Fibroblast of lung (primary cell): ENCODE data around the gene ZC3HAV1L.

ENCODE experiments used
- EZH2 ChIP-seq: IDR thresholded peaks from 2 replicates; pipeline ENCODE4 v1.5.1; 2012; ENCODE audit warnings: low read length, control low read depth, mild to moderate bottlenecking; ENCODE audit errors: missing control alignments
- TF ChIP-seq, protein P1 (sequence below), 2 donors: IDR thresholded peaks in 1 of 2; conservative IDR thresholded peaks in 1 of 2; 1 replicate in 1 of 2; 2 replicates in 1 of 2; pipeline ENCODE4 v1.5.1; 2011 to 2012; ENCODE audit warnings: low read length in 2 of 2, control low read depth in 1 of 2, inconsistent platforms in 1 of 2, low read depth in 1 of 2, mild to moderate bottlenecking in 1 of 2

DNA sequence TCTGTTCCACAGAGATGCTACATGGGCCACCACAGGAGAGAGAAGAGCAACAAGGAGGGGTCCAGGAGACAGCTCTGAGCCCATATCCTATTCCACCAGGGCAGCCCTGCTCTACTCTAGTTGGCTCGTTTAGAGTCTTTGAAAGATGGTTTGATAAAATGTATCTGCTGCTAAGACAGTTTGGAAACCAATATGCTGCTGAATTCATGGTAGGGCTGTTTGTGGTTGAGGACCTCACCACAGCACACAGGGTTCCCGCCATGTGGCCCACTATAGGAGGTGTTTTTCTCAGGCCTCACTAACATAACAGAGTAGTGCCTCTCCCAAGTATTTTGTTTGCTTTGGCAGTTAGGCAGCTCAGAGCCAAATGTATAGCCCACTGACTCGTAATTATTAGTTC, 35.8 kb upstream of the ZC3HAV1L start:
- TF ChIP-seq, protein P1, sequence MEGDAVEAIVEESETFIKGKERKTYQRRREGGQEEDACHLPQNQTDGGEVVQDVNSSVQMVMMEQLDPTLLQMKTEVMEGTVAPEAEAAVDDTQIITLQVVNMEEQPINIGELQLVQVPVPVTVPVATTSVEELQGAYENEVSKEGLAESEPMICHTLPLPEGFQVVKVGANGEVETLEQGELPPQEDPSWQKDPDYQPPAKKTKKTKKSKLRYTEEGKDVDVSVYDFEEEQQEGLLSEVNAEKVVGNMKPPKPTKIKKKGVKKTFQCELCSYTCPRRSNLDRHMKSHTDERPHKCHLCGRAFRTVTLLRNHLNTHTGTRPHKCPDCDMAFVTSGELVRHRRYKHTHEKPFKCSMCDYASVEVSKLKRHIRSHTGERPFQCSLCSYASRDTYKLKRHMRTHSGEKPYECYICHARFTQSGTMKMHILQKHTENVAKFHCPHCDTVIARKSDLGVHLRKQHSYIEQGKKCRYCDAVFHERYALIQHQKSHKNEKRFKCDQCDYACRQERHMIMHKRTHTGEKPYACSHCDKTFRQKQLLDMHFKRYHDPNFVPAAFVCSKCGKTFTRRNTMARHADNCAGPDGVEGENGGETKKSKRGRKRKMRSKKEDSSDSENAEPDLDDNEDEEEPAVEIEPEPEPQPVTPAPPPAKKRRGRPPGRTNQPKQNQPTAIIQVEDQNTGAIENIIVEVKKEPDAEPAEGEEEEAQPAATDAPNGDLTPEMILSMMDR (conservative IDR thresholded peaks at IDR 0.05 in 1 of 2, IDR thresholded peaks at IDR 0.05 in 1 of 2; ENCODE audit: low read depth in 1 of 2, low read length in 2 of 2), result no peak
- no peak for TF ChIP-seq EZH2
